Right lobe of liver (tissue), 6 donors: ENCODE measurements around the gene HDAC7. TPM values are rescaled to one million over a fixed set of nuclear protein-coding genes. Genes with fewer than 3 reads are reported as not detected.

Source experiments
- ATAC-seq, 4 donors: fragments of 200-7000 bp; cut with Tn5 transposase; one replicate each; pipeline ENCODE4 v1.9.1; 2020; ENCODE audit warnings: mild to moderate bottlenecking in 4 of 4, moderate library complexity in 4 of 4
- DNase-seq, 3 donors: peaks; one replicate each; pipeline ENCODE4 v3.0.0-alpha.2; 2020
- H3K27ac ChIP-seq, 3 donors: fragments of 200-600 bp; one replicate each; pipeline ENCODE4 v1.8.0; 2022
- H3K27me3 ChIP-seq, 2 donors: fragments of 200-600 bp; one replicate each; pipeline ENCODE4 v1.8.0; 2022
- H3K36me3 ChIP-seq, 4 donors: fragments of 200-600 bp; sonication (generic) in 1 of 4; one replicate each; pipeline versions ENCODE4 v1.5.1 to v1.8.0; 2017 to 2022; ENCODE audit warnings: control low read depth in 1 of 4
- H3K4me1 ChIP-seq, 4 donors: fragments of 200-600 bp; sonication (generic) in 1 of 4; one replicate each; pipeline versions ENCODE4 v1.5.1 to v1.8.0; 2017 to 2022; ENCODE audit warnings: control low read depth in 1 of 4
- H3K4me3 ChIP-seq, 3 donors: fragments of 200-600 bp; one replicate each; pipeline ENCODE4 v1.8.0; 2022
- H3K9me3 ChIP-seq, 4 donors: fragments of 200-600 bp; sonication (generic) in 1 of 4; one replicate each; pipeline versions ENCODE4 v1.5.1 to v1.8.0; 2017 to 2022; ENCODE audit warnings: control low read depth in 1 of 4
- CTCF ChIP-seq, 4 donors: fragments of 200-600 bp in 3 of 4; fragments of 450-650 bp in 1 of 4; IDR thresholded peaks; one replicate each; pipeline versions ENCODE4 v1.5.1 to v1.8.0; 2016 to 2022; ENCODE audit warnings: antibody characterized with exemption in 4 of 4, mild to moderate bottlenecking in 2 of 4
- POLR2A ChIP-seq: fragments of 450-650 bp; IDR thresholded peaks from one replicate; pipeline ENCODE4 v1.6.1; 2017; ENCODE audit warnings: antibody characterized with exemption, mild to moderate bottlenecking
- WGBS: methylation state at CpG from one replicate; pipeline ENCODE4 v1.1.6; 2018; ENCODE audit warnings: low coverage, low lambda C conversion rate; ENCODE audit not compliant: insufficient coverage; ENCODE audit errors: missing lambda C conversion rate; 5-methylcytosine and 5-hydroxymethylcytosine counted together
- intact Hi-C, 2 donors: fragments of 100-400 bp; cut with DNase I; formaldehyde crosslinking; loops; one replicate each; pipeline versions ENCODE4 v1.11.2 to v1.14.1; 2022
- total RNA-seq, 6 experiments: library from RNA; depleted of rRNA in 2 of 6; stranded (reverse); fragments of >200 nt in 2 of 6; fragmentation: NEBNext Ultra II Directional in 3 of 6; extraction: Animal tissue kit (Norgen Biotek cat#: 25700) in 3 of 6; gene quantifications; one replicate each; pipeline versions ENCODE4 v1.1.0 to v1.2.4, GENCODE V29; 2016 to 2023
- donor health status: DM: no; HTN: yes; CAD: no.
- donor health status: DM: no; HTN: no; CAD: no.
- donor health status: DM: no; HTN: no; CAD: no.
- donor health status: DM: no; HTN: yes; CAD: no.
- donor health status: DM: no; HTN: yes; CAD: no.

The HDAC7 gene
- total RNA-seq, 6 experiments from 2014 or later, result 6.6 to 18.8 (median 8.4) TPM

GRCh38 chr12:47773062-47773857 lies 46.4 kb downstream of the HDAC7 start, which contains the start of gene SLC48A1:
SLC48A1 (plus strand) TSS chr12:47773238; CDS start chr12:47773305, 67 bp downstream.
- H3K27ac ChIP-seq, result peak within 1 kb of the TSS; percentile 50 to 83 (median 79)
- peak; percentile 76 to 91 (median 86) for ATAC-seq
- intact Hi-C loops, result no loop called here

GRCh38 chr12:47772738-47773061 lies 47.0 kb downstream of the HDAC7 start:
- Histone ChIP-seq H3K27me3 (no peaks in the 10 kb centered on the region), H3K27ac (peak overlapping the region in 1 of 3 donors; percentile 83), H3K36me3 (no peaks in the 10 kb centered on the region), H3K9me3 (no peaks in the 10 kb centered on the region), H3K4me3 (peak overlapping the region; percentile 88 to 99 (median 95)), H3K4me1 (peaks cover 0 to 47% (median 3%) of the 10 kb centered on the region in 4 donors)
- intact Hi-C loops, result no loop called here
- DNase-seq (no peak), ATAC-seq (no peak)
- peak in 1 of 4 donors; percentile 41 for TF ChIP-seq CTCF (IDR thresholded peaks at IDR 0.05)
- TF ChIP-seq POLR2A, result no peak
- 12% methylated on average over 17 of the region's 17 CpGs for WGBS

More at GRCh38 chr12:47773062-47773857, 46.4 kb downstream of the HDAC7 start, which contains the start of gene SLC48A1:
- Histone ChIP-seq H3K9me3 (no peaks in the 10 kb centered on the region), H3K4me1 (peaks cover 0 to 42% (median 3%) of the 10 kb centered on the region in 4 donors), H3K27me3 (no peaks in the 10 kb centered on the region), H3K4me3 (peak within 1 kb of the TSS; percentile 88 to 99 (median 95)), H3K36me3 (no peaks in the 10 kb centered on the region)
- TF ChIP-seq CTCF (IDR thresholded peaks at IDR 0.05), result peak in 3 of 4 donors; percentile 30 to 67 (median 31)
- TF ChIP-seq POLR2A, result peak; percentile 88
- DNase-seq, result peak; percentile 83 to 86 (median 84)
- WGBS, result 0% methylated on average over 13 of the region's 106 CpGs

- Histone ChIP-seq H3K27ac (no peak overlapping the region), H3K36me3 (no peaks in the 10 kb centered on the region), H3K9me3 (no peaks in the 10 kb centered on the region), H3K4me1 (peaks cover 0 to 43% (median 3%) of the 10 kb centered on the region in 4 donors), H3K4me3 (no peak overlapping the region), H3K27me3 (no peaks in the 10 kb centered on the region)
- no peak for TF ChIP-seq CTCF (IDR thresholded peaks at IDR 0.05)
- no peak for TF ChIP-seq POLR2A
- WGBS, result 72% methylated on average over 13 of the region's 13 CpGs
- ATAC-seq, result no peak
- peak in 1 of 3 donors; percentile 36 for DNase-seq
- intact Hi-C loops, result no loop called here
Measured at GRCh38 chr12:47772094-47772660, 47.5 kb downstream of the HDAC7 start.

GRCh38 chr12:47771304-47771703 lies 48.4 kb downstream of the HDAC7 start:
- no peak for DNase-seq
- no peak for ATAC-seq
- intact Hi-C loops, result no loop called here
- Histone ChIP-seq H3K36me3 (no peaks in the 10 kb centered on the region), H3K4me1 (peaks cover 0 to 34% (median 3%) of the 10 kb centered on the region in 4 donors), H3K27me3 (no peaks in the 10 kb centered on the region), H3K27ac (no peak overlapping the region), H3K4me3 (no peak overlapping the region), H3K9me3 (no peaks in the 10 kb centered on the region)
- WGBS, result 97% methylated on average over 6 of the region's 6 CpGs
- TF ChIP-seq POLR2A (no peak), CTCF (IDR thresholded peaks at IDR 0.05) (no peak)
